HCT116 (cell line): Measurements from ENCODE around the gene CEP152. TPM values are rescaled to one million over a fixed set of nuclear protein-coding genes. Genes with fewer than 3 reads are reported as not detected.

Experiments used
- ATAC-seq: fragments of 200-7000 bp; cut with Tn5 transposase; 2 replicates; pipeline ENCODE4 v1.9.1; 2020; ENCODE audit warnings: mild to moderate bottlenecking, moderate library complexity
- BruUV-seq: library from RNA; stranded (reverse); fragments of 400-500 nt; replicated peaks from 2 replicates; lab custom pipeline; 2021; lab: Mats Ljungman, UMichigan
- CTCF ChIA-PET: fragments of 300-600 bp; sonication (Branson Sonifier 250); formaldehyde crosslinking; loops from one replicate; lab custom pipeline; 2021; ENCODE audit warnings: antibody characterized with exemption; lab: Charles Lee
- POLR2A ChIA-PET: fragments of 300-600, 350-600 bp; sonication (Branson Sonifier 250); formaldehyde crosslinking; loops from one replicate; lab custom pipeline; 2021; ENCODE audit warnings: antibody characterized with exemption; lab: Charles Lee
- RAD21 ChIA-PET, 2 experiments: fragments of 300-600 bp; sonication (Branson Sonifier 250); formaldehyde crosslinking; loops; one replicate each; lab custom pipeline; 2023; ENCODE audit warnings: low total read pairs in 2 of 2; ENCODE audit not compliant: uncharacterized antibody in 2 of 2, unreplicated experiment in 2 of 2, low non-redundant PET in 1 of 2; lab: Charles Lee
- DNase-seq: peaks from one replicate; pipeline ENCODE4 v3.0.0-alpha.2; 2010; ENCODE audit warnings: low read depth, low spot score
- H2AFZ ChIP-seq: fragments of 200-600 bp; shearing (Covaris generic), sonication (generic); 2 replicates; pipeline ENCODE4 v1.6.1; 2017; ENCODE audit warnings: low read depth, mixed run types, mixed read lengths, antibody characterized with exemption, low read length; ENCODE audit not compliant: poor library complexity, severe bottlenecking
- H3K27ac ChIP-seq: 2 replicates; pipeline ENCODE4 v1.5.1; 2012; ENCODE audit warnings: low read depth, low read length
- H3K27me3 ChIP-seq: fragments of 200-600 bp; sonication (generic); 2 replicates; pipeline ENCODE4 v1.6.1; 2016; ENCODE audit warnings: mixed run types, low read length, mixed read lengths; ENCODE audit not compliant: insufficient read depth
- H3K36me3 ChIP-seq, 2 experiments: fragments of 200-500 bp in 1 of 2; fragments of 200-600 bp in 1 of 2; sonication (Bioruptor generic) in 1 of 2; sonication (generic) in 1 of 2; 2 replicates each; pipeline versions ENCODE4 v1.5.1 to v1.6.1; 2014 to 2016; ENCODE audit warnings: low read length in 2 of 2, inconsistent platforms in 1 of 2, mixed read lengths in 1 of 2, mixed run types in 1 of 2; ENCODE audit not compliant: insufficient read depth in 2 of 2, control insufficient read depth in 1 of 2
- H3K4me1 ChIP-seq, 2 experiments: fragments of 200-600 bp in 1 of 2; sonication (generic) in 1 of 2; 2 replicates each; pipeline versions ENCODE4 v1.5.1 to v1.6.1; 2012 to 2017; ENCODE audit warnings: low read length in 2 of 2, inconsistent platforms in 1 of 2, mild to moderate bottlenecking in 1 of 2, mixed read lengths in 1 of 2, mixed run types in 1 of 2, moderate library complexity in 1 of 2; ENCODE audit not compliant: insufficient read depth in 2 of 2, control insufficient read depth in 1 of 2
- H3K4me2 ChIP-seq: fragments of 200-600 bp; sonication (generic); 2 replicates; pipeline ENCODE4 v1.6.1; 2017; ENCODE audit warnings: mixed run types, low read length, mixed read lengths
- H3K4me3 ChIP-seq, 2 experiments: fragments of 200-600 bp in 1 of 2; sonication (generic) in 1 of 2; replicated peaks in 1 of 2; 2 replicates each; pipeline ENCODE4 v1.5.1; 2011 to 2016; ENCODE audit warnings: low read length in 2 of 2, control low read depth in 1 of 2, low read depth in 1 of 2, mild to moderate bottlenecking in 1 of 2, mixed read lengths in 1 of 2, mixed run types in 1 of 2
- H3K79me2 ChIP-seq: fragments of 200-600 bp; sonication (generic); 2 replicates; pipeline ENCODE4 v1.6.1; 2017; ENCODE audit warnings: mild to moderate bottlenecking, mixed run types, low read length, moderate library complexity, mixed read lengths; ENCODE audit not compliant: insufficient read depth
- H3K9ac ChIP-seq: fragments of 200-600 bp; sonication (generic); 2 replicates; pipeline ENCODE4 v1.6.1; 2016; ENCODE audit warnings: low read length, mixed read lengths
- H3K9me2 ChIP-seq: fragments of 200-600 bp; sonication (generic), shearing (Covaris generic); 2 replicates; pipeline ENCODE4 v1.6.1; 2017; ENCODE audit warnings: mixed run types, mild to moderate bottlenecking, moderate library complexity; ENCODE audit not compliant: insufficient read depth
- H3K9me3 ChIP-seq, 2 experiments: fragments of 200-500 bp in 1 of 2; fragments of 200-600 bp in 1 of 2; sonication (Bioruptor generic) in 1 of 2; sonication (generic) in 1 of 2; 2 replicates each; pipeline ENCODE4 v1.6.1; 2014 to 2017; ENCODE audit warnings: low read length in 2 of 2, mixed read lengths in 2 of 2, inconsistent platforms in 1 of 2, low read depth in 1 of 2, mild to moderate bottlenecking in 1 of 2, mixed run types in 1 of 2, moderate library complexity in 1 of 2; ENCODE audit not compliant: control insufficient read depth in 1 of 2, insufficient read depth in 1 of 2
- H4K20me1 ChIP-seq: fragments of 200-600 bp; sonication (generic), shearing (Covaris generic); 2 replicates; pipeline ENCODE4 v1.6.1; 2017; ENCODE audit warnings: mixed run types, mild to moderate bottlenecking, moderate library complexity; ENCODE audit not compliant: insufficient read depth
- ELF1 ChIP-seq: IDR thresholded peaks from 2 replicates; pipeline ENCODE4 v1.6.1; 2012; ENCODE audit warnings: low read depth, borderline replicate concordance
- EZH2 ChIP-seq: fragments of 200-600 bp; sonication (generic); IDR thresholded peaks from 2 replicates; pipeline ENCODE4 v1.6.1; 2017; ENCODE audit warnings: antibody characterized with exemption, mixed run types
- JUND ChIP-seq: IDR thresholded peaks from 2 replicates; pipeline ENCODE4 v1.6.1; 2012
- RAD21 ChIP-seq: IDR thresholded peaks from 2 replicates; pipeline ENCODE4 v1.6.1; 2012; ENCODE audit warnings: low read depth, mild to moderate bottlenecking
- REST ChIP-seq: IDR thresholded peaks from 2 replicates; pipeline ENCODE4 v1.6.1; 2012; ENCODE audit warnings: low read depth
- ZFX ChIP-seq: fragments of 450-650 bp; IDR thresholded peaks from 2 replicates; pipeline ENCODE4 v1.6.1; 2017
- intact Hi-C: fragments of 100-400 bp; cut with micrococcal nuclease; formaldehyde crosslinking; loops from 2 replicates; pipeline ENCODE4 v1.10.0; 2022
- total RNA-seq: library from RNA; stranded (reverse); gene quantifications from one replicate; pipeline ENCODE4 v1.2.1, GENCODE V29; 2021; ENCODE audit not compliant: unreplicated experiment

CEP152 gene
- total RNA-seq, 1 experiment from 2014 or later = 19.7 TPM

- ChIA-PET RAD21 (no interaction called here), POLR2A (no interaction called here), CTCF (no interaction called here)
- TF ChIP-seq RAD21 = no peak
- TF ChIP-seq ZFX = no peak
- no peak for TF ChIP-seq ELF1
- no peak for TF ChIP-seq REST
- TF ChIP-seq EZH2 = no peak
- no TSS peak for BruUV-seq
- Histone ChIP-seq H3K27ac (no peak overlapping the region), H3K9me3 (no peaks in the 10 kb centered on the region), H3K27me3 (no peaks in the 10 kb centered on the region), H3K4me1 (no peaks in the 10 kb centered on the region), H3K4me2 (no peak overlapping the region), H3K79me2 (no peaks in the 10 kb centered on the region), H4K20me1 (no peaks in the 10 kb centered on the region), H3K9ac (no peak overlapping the region), H3K4me3 (no peak overlapping the region), H3K36me3 (no peaks in the 10 kb centered on the region), H3K9me2 (no peaks in the 10 kb centered on the region), H2AFZ (no peak overlapping the region)
- DNase-seq = no peak
- intact Hi-C loops = no loop called here
- ATAC-seq = no peak
Observed at GRCh38 chr15:48828906-48829305, 18.0 kb upstream of the CEP152 start.

- intact Hi-C loops = no loop called here
- Histone ChIP-seq H3K27me3 (no peaks in the 10 kb centered on the region), H3K79me2 (no peaks in the 10 kb centered on the region), H3K4me3 (no peak overlapping the region), H3K9ac (no peak overlapping the region), H4K20me1 (no peaks in the 10 kb centered on the region), H3K36me3 (no peaks in the 10 kb centered on the region), H3K4me2 (no peak overlapping the region), H3K9me3 (no peaks in the 10 kb centered on the region), H2AFZ (no peak overlapping the region), H3K4me1 (no peaks in the 10 kb centered on the region), H3K9me2 (no peaks in the 10 kb centered on the region)
- ChIA-PET RAD21 (no interaction called here), CTCF (no interaction called here), POLR2A (no interaction called here)
- ATAC-seq = no peak
- no TSS peak for BruUV-seq
- DNase-seq = no peak
- TF ChIP-seq EZH2 = no peak
- TF ChIP-seq JUND = no peak
- TF ChIP-seq, all 23 proteins: peak for 0
- no peak overlapping the region for H3K27ac ChIP-seq
Observed at GRCh38 chr15:48828471-48828870, 17.6 kb upstream of the CEP152 start.
